HCT116 (cell line): Measurements from ENCODE around the gene FOXP1.

Source experiments
- ATF3 ChIP-seq: IDR thresholded peaks from 2 replicates; pipeline ENCODE4 v1.6.1; 2012
- CTCF ChIP-seq, 3 experiments: fragments of 200-600 bp in 1 of 3; sonication (generic) in 1 of 3; IDR thresholded peaks in 2 of 3; conservative IDR thresholded peaks in 1 of 3; 2 replicates each; pipeline ENCODE4 v1.5.1; 2012 to 2017; ENCODE audit warnings: low read depth in 2 of 3, low read length in 2 of 3, antibody characterized with exemption in 1 of 3, borderline replicate concordance in 1 of 3, control low read depth in 1 of 3, mild to moderate bottlenecking in 1 of 3, mixed read lengths in 1 of 3, mixed run types in 1 of 3, moderate library complexity in 1 of 3; ENCODE audit not compliant: insufficient read depth in 1 of 3
- MAX ChIP-seq: IDR thresholded peaks from 2 replicates; pipeline ENCODE4 v1.6.1; 2012
- POLR2A ChIP-seq: IDR thresholded peaks from 2 replicates; pipeline ENCODE4 v1.7.0; 2011; ENCODE audit warnings: borderline replicate concordance; ENCODE audit not compliant: insufficient read depth, insufficient read length; ENCODE audit errors: extremely low read depth
- SP1 ChIP-seq: IDR thresholded peaks from 2 replicates; pipeline ENCODE4 v1.6.1; 2012; ENCODE audit warnings: low read depth
- ZFX ChIP-seq: fragments of 450-650 bp; IDR thresholded peaks from 2 replicates; pipeline ENCODE4 v1.6.1; 2017

GRCh38 chr3:71035886-71036285, 547.6 kb downstream of the FOXP1 start:
- no peak for TF ChIP-seq CTCF (IDR thresholded peaks at IDR 0.05 in 2 of 3, conservative IDR thresholded peaks at IDR 0.05 in 1 of 3; ENCODE audit: borderline replicate concordance in 1 of 3, insufficient read depth in 1 of 3, low read depth in 2 of 3, low read length in 2 of 3)
- TF ChIP-seq POLR2A, result no peak
- no peak for TF ChIP-seq ZFX
- no peak for TF ChIP-seq ATF3
- no peak for TF ChIP-seq SP1
- no peak for TF ChIP-seq MAX
